ENCODE data around the gene MED13L.

The MED13L gene

DNA sequence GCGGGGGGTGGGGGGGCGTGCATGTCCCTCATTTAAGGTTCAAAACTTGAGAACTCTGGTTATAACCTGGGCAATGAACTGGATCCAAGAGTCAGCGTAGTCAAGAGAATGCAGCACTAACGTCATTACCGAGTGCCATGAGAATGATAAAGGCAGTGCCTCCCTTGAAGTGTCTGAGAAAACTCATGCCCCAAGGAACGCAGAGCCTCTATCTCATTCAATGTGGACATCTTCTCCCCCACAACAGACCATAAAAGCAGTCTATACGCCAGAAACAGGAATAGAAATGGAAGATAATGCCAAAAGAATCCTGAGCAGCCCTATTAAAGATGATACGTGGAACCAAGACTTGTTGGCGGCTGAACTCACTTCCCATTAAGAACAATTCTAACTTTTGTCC lies 208.6 kb downstream of the MED13L start:
- TF ChIP-seq, protein P1, sequence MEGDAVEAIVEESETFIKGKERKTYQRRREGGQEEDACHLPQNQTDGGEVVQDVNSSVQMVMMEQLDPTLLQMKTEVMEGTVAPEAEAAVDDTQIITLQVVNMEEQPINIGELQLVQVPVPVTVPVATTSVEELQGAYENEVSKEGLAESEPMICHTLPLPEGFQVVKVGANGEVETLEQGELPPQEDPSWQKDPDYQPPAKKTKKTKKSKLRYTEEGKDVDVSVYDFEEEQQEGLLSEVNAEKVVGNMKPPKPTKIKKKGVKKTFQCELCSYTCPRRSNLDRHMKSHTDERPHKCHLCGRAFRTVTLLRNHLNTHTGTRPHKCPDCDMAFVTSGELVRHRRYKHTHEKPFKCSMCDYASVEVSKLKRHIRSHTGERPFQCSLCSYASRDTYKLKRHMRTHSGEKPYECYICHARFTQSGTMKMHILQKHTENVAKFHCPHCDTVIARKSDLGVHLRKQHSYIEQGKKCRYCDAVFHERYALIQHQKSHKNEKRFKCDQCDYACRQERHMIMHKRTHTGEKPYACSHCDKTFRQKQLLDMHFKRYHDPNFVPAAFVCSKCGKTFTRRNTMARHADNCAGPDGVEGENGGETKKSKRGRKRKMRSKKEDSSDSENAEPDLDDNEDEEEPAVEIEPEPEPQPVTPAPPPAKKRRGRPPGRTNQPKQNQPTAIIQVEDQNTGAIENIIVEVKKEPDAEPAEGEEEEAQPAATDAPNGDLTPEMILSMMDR (IDR thresholded peaks at IDR 0.05; ENCODE audit: low read depth, low read length) = no peak
- DNase-seq (ENCODE audit: extremely low read depth, low read depth) = no peak

DNA sequence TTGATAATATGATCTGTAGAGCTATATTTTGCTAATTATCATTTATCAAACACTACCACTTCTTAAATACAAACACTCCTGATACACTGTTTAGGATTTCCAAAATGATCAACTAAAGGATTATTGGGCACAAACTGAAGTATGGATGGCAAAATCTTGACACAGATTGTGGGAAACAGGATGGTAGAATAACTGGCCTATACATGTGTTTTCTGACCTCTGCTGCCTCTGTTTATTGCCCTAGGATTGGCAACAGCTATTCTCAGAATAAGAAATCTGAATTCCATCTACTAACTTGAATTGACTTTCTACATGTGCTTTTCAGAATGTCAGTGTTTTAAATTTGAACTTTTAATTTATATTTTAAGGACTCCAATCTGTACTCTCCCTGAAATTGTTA lies 209.1 kb downstream of the MED13L start:
- DNase-seq (ENCODE audit: extremely low read depth, low read depth) = no peak
- TF ChIP-seq, protein P1 (IDR thresholded peaks at IDR 0.05; ENCODE audit: low read depth, low read length) = no peak

DNA sequence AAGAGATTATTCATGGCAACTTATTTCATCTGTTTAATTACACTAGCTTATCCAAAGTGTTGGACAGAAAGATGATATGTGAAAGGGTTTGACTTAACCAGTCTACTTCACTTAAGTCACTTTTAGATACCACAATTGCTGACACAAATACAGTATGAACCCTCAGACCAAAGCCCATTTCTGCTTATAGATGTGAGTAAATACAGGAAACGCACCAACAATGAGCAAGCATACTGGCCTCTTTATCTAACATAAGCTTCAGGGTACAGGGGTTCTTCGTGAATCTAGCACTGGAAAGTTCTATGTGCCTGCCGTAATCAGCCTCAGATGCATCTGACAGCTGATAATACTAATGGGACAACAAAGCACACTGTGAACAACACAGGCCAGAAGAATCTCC lies 209.6 kb downstream of the MED13L start:
- DNase-seq (ENCODE audit: extremely low read depth, low read depth) = no peak
- TF ChIP-seq, protein P1 (IDR thresholded peaks at IDR 0.05; ENCODE audit: low read depth, low read length) = no peak

DNA sequence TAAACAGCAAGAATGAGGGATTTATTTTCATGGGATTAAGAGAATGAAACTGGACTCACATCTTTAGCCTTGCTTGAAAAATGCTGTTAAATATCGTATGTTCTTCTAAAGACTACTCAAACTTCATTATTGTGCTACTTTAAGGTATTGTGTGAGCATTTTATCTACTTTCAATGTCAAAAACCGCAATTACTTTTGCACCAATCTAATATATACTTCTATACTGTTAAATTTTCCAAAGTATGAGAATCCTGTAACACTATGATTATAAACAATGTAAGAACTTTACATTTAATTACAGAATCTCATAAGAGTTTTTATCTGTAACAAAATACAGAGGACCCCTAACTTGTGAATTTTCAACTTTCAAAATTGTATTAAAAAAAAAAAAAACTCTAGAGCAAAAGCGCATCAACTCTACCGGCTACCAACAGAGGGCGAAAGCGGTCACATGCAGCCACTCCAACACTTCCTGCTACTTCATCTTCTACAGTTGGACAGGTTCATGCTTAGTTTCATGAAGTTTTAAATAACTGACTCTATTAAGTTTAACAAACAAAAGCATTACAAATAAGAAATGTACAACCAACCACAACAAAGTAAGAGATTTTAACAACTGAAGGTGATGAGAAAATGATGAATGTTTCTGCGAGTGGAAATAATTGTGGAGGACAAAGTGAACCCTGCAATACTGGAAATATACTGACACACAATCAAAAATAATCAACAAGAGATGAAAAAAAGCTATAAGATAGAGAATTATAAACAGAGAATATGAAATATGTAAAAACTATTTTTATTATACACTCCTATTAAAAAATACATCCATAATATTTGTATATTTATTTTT lies 210.9 kb downstream of the MED13L start:
- DNase-seq (ENCODE audit: extremely low read depth, low read depth) = no peak
- TF ChIP-seq, protein P1 (IDR thresholded peaks at IDR 0.05; ENCODE audit: low read depth, low read length) = peak; percentile 63

DNA sequence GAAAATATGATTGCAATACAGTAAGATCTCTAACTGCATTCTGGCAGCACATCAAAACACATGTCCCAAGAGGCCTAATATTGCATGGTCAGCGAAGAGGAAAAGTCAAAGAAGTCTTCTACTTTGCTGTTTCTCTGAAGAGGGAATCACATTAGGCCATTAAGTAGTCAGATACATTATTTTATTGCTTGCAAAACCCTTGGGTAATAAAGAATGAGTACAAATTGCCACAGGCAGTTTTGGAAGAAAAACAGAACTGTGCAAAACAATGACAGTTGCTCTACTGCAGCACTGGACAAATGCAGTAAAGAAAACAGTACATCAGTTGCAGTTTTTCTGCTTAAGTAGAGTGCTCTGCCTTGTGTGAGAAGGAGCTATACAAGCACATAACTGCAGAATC lies 211.9 kb downstream of the MED13L start:
- peak; percentile 31 for DNase-seq (ENCODE audit: extremely low read depth, low read depth)
- TF ChIP-seq, protein P1 (IDR thresholded peaks at IDR 0.05; ENCODE audit: low read depth, low read length) = no peak

DNA sequence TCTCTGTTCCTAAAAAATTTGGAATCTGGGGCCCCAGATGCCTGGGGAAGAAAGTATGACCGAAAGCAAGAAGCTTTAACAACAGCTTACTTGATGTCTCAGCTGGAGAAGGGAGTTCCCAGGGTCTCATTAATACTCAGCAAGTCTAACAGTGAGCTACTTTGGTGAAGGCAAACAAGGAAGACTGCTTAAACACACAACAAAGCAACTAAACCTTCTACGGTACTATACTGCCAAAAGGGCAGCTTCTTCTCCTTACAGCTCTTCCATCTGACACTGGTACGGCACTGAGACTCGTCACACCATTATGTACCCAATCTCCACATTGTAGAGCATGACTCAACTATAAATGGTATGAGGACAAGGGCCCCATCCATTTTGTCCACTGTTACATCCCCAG lies 213.0 kb downstream of the MED13L start:
- no peak for DNase-seq (ENCODE audit: extremely low read depth, low read depth)
- TF ChIP-seq, protein P1 (IDR thresholded peaks at IDR 0.05; ENCODE audit: low read depth, low read length) = no peak

DNA sequence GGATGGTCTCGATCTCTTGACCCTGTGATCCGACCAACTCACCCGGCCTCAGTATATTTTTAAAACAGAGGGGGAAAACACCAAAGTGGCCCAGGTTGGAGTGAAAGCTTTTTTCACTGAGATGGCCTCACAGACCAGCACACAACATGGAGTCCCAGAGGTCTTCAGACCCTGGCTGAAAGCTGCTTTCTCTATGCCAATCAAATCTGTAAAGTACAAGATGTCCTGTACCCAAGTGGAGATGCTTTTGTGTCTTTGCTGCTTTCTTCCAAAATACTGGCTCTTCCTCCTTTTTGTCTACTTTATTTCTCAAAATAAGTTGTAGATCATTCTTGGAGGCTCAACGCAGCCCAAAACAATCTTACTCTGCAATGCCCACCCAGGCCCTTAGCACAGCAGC lies 214.8 kb downstream of the MED13L start:
- no peak for DNase-seq (ENCODE audit: extremely low read depth, low read depth)
- TF ChIP-seq, protein P1 (IDR thresholded peaks at IDR 0.05; ENCODE audit: low read depth, low read length) = no peak
